Measurements from ENCODE around the gene ODR4. TPM values are rescaled to one million over a fixed set of nuclear protein-coding genes. Genes with fewer than 3 reads are reported as not detected.

Gene ODR4
- total and polyA plus RNA-seq, 2 experiments from 2014 or later: 12.6 to 23.0 TPM

DNA sequence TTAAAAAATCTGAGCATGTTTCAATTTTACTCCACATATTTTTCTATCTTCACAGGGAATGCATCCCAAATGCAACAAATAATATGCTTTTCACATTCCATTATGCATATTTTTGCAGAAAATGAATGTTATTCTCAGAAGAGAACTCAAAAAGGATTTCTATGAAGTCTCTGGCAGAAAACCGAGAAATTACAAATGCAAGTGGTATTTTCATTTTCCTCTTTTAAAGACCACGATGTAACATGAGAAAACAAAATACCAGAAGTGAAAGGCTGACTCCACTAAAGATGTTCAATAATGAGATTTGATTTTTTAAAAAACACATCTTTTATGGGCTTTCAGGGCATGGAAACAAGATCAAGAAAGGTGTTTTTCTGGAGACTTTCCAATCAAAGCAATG is 90.3 kb downstream of the ODR4 start:
- no peak overlapping the region for H3K27ac ChIP-seq
- no peak overlapping the region for H3K4me2 ChIP-seq (ENCODE audit: unreplicated experiment)
- no peaks in the 10 kb centered on the region for H3K79me2 ChIP-seq (ENCODE audit: insufficient read depth)
- no peaks in the 10 kb centered on the region for H3K36me3 ChIP-seq (ENCODE audit: low read depth)
- H3F3A ChIP-seq (ENCODE audit: insufficient read depth): no peaks in the 10 kb centered on the region
- no peaks in the 10 kb centered on the region for H3K27me3 ChIP-seq (replicated peaks; ENCODE audit: insufficient read depth)
- H3K9me2 ChIP-seq (ENCODE audit: insufficient read depth): no peaks in the 10 kb centered on the region
- no peaks in the 10 kb centered on the region for H3K4me1 ChIP-seq (ENCODE audit: insufficient read depth)
- H3K4me3 ChIP-seq: no peak overlapping the region
- TF ChIP-seq EZH2phosphoT487 (IDR thresholded peaks at IDR 0.05; ENCODE audit: insufficient read depth, low read depth) (no peak), EZH2 (IDR thresholded peaks at IDR 0.05; ENCODE audit: insufficient read depth, poor library complexity, severe bottlenecking) (no peak)
- no peaks in the 10 kb centered on the region for H3K9me3 ChIP-seq (ENCODE audit: low read depth)
- H4K20me1 ChIP-seq (ENCODE audit: insufficient read depth): no peaks in the 10 kb centered on the region
- 29 to 35% methylated on average over 2 of the region's 2 CpGs for WGBS, 2 experiments (ENCODE audit: low coverage in 1 of 2, low lambda C conversion rate in 2 of 2, missing lambda C conversion rate in 2 of 2)
- in situ Hi-C loops (cut with MboI): no loop called here
- H2AFZ ChIP-seq: no peak overlapping the region
- no peak for DNase-seq
- no peak overlapping the region for H3K9ac ChIP-seq

Other genes with a start within 250 kb of the ODR4 start
- gene PRG4, start 79.6 kb upstream of the ODR4 start, total RNA-seq (2014; rRNA removed; shearing (Covaris generic)): not detected in 2 replicates
- gene PRG4, start 79.6 kb upstream of the ODR4 start, polyA plus RNA-seq (2016; fragmentation: Nextera tagmentation; extraction: Ambion mirVana): 0.06 and 0.08 TPM in 2 replicates
- 35.5 and 46.2 TPM in 2 replicates for gene TPR, start 585 bp upstream of the ODR4 start, total RNA-seq (2014; rRNA removed; shearing (Covaris generic))
- gene TPR, start 585 bp upstream of the ODR4 start, polyA plus RNA-seq (2016; fragmentation: Nextera tagmentation; extraction: Ambion mirVana): 86.6 and 98.2 TPM in 2 replicates
- 0.63 TPM in 1 of 2 replicates, not detected in the other for gene PDC, start 85.3 kb downstream of the ODR4 start, total RNA-seq (2014; rRNA removed; shearing (Covaris generic))
- gene PDC, start 85.3 kb downstream of the ODR4 start, polyA plus RNA-seq (2016; fragmentation: Nextera tagmentation; extraction: Ambion mirVana): 0.20 and 0.94 TPM in 2 replicates